Esophagus muscularis mucosa (tissue), 3 donors: ENCODE data around the gene DOCK7.

Experiments
- POLR2A ChIP-seq: fragments of 450-650 bp; IDR thresholded peaks from one replicate; pipeline ENCODE4 v1.6.1; 2017; ENCODE audit warnings: antibody characterized with exemption, moderate library complexity, mild to moderate bottlenecking, low read depth
- POLR2AphosphoS5 ChIP-seq, 2 donors: sonication (generic); formaldehyde crosslinking; IDR thresholded peaks; one replicate each; pipeline ENCODE4 v1.6.1; 2017; ENCODE audit warnings: antibody characterized with exemption in 2 of 2
- TF ChIP-seq, protein P1 (sequence below), 3 experiments: fragments of 200-600 bp in 2 of 3; fragments of 450-650 bp in 1 of 3; sonication (generic) in 2 of 3; IDR thresholded peaks; one replicate each; pipeline ENCODE4 v1.5.1; 2017 to 2019; ENCODE audit warnings: antibody characterized with exemption in 3 of 3, mild to moderate bottlenecking in 2 of 3, moderate library complexity in 1 of 3

DNA sequence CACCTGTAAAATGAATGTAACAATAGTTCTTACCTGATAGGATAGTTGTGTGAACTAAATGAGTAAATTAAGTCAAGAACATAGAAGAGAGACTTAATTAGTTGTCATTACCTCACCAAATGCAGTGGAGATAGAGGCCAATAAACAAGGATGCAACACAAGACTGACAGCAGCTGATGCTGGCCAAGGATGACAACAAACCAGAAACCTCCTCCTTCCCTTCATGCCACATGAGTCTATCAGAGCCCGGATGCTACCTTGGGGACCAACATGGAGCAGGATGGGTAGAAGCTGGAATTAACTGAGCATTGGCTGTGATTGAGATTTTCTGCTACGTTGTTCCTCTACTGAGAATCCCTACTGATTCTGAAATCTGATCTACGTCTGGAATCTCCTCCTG, 281.6 kb downstream of the DOCK7 start:
- TF ChIP-seq, protein P1, sequence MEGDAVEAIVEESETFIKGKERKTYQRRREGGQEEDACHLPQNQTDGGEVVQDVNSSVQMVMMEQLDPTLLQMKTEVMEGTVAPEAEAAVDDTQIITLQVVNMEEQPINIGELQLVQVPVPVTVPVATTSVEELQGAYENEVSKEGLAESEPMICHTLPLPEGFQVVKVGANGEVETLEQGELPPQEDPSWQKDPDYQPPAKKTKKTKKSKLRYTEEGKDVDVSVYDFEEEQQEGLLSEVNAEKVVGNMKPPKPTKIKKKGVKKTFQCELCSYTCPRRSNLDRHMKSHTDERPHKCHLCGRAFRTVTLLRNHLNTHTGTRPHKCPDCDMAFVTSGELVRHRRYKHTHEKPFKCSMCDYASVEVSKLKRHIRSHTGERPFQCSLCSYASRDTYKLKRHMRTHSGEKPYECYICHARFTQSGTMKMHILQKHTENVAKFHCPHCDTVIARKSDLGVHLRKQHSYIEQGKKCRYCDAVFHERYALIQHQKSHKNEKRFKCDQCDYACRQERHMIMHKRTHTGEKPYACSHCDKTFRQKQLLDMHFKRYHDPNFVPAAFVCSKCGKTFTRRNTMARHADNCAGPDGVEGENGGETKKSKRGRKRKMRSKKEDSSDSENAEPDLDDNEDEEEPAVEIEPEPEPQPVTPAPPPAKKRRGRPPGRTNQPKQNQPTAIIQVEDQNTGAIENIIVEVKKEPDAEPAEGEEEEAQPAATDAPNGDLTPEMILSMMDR (IDR thresholded peaks at IDR 0.05), result no peak
- no peak for TF ChIP-seq POLR2AphosphoS5 (IDR thresholded peaks at IDR 0.05)
- no peak for TF ChIP-seq POLR2A
